OCI-LY3 (cell line): Measurements from ENCODE around the gene FOS.

Experiments
- EZH2phosphoT487 ChIP-seq: fragments of 200-600 bp; shearing (Covaris generic); IDR thresholded peaks from 2 replicates; pipeline ENCODE4 v1.6.1; 2018; ENCODE audit warnings: antibody characterized with exemption, mixed run types, low read depth
- TF ChIP-seq, protein P1 (sequence below): fragments of 200-600, 300-600 bp; sonication (generic); IDR thresholded peaks from 2 replicates; pipeline ENCODE4 v1.5.1; 2014; ENCODE audit warnings: antibody characterized with exemption, low read length, low read depth

DNA sequence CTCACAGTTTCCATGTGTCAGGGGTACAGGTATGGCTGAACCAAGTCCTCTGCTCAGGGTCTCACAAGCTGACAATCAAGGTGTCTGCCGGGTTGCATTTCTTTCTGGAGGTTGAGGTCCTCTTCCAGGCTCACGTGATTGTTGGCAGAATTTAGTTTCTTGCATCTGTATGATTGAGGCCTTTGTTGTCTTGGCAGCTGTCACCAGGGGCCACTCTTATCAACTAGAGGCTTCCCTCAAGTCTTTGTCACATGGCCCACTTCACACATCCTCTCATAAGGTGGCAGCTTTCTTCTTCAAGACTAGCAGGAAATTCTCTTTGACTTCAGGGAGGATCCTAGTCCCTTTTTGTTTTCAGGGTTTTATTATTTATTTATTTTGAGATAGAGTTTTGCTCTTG is 46.0 kb upstream of the FOS start:
- no peak for TF ChIP-seq EZH2phosphoT487
- TF ChIP-seq, protein P1, sequence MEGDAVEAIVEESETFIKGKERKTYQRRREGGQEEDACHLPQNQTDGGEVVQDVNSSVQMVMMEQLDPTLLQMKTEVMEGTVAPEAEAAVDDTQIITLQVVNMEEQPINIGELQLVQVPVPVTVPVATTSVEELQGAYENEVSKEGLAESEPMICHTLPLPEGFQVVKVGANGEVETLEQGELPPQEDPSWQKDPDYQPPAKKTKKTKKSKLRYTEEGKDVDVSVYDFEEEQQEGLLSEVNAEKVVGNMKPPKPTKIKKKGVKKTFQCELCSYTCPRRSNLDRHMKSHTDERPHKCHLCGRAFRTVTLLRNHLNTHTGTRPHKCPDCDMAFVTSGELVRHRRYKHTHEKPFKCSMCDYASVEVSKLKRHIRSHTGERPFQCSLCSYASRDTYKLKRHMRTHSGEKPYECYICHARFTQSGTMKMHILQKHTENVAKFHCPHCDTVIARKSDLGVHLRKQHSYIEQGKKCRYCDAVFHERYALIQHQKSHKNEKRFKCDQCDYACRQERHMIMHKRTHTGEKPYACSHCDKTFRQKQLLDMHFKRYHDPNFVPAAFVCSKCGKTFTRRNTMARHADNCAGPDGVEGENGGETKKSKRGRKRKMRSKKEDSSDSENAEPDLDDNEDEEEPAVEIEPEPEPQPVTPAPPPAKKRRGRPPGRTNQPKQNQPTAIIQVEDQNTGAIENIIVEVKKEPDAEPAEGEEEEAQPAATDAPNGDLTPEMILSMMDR: no peak
